ENCODE data around the gene PCDH15.

The PCDH15 gene

GRCh38 chr10:54262726-54263125 lies 538.3 kb downstream of the PCDH15 start:
- no peak for DNase-seq (ENCODE audit: low read depth)
- TF ChIP-seq CTCF (IDR thresholded peaks at IDR 0.05; ENCODE audit: low read depth, low read length, missing control alignments): no peak
- H3K4me3 ChIP-seq (ENCODE audit: low read depth, low read length): no peak overlapping the region

- H3K4me3 ChIP-seq (ENCODE audit: low read depth, low read length): no peak overlapping the region
- DNase-seq (ENCODE audit: low read depth): no peak
- no peak for TF ChIP-seq CTCF (IDR thresholded peaks at IDR 0.05; ENCODE audit: low read depth, low read length, missing control alignments)
Measured at GRCh38 chr10:54259104-54259503, 541.9 kb downstream of the PCDH15 start.

DNA sequence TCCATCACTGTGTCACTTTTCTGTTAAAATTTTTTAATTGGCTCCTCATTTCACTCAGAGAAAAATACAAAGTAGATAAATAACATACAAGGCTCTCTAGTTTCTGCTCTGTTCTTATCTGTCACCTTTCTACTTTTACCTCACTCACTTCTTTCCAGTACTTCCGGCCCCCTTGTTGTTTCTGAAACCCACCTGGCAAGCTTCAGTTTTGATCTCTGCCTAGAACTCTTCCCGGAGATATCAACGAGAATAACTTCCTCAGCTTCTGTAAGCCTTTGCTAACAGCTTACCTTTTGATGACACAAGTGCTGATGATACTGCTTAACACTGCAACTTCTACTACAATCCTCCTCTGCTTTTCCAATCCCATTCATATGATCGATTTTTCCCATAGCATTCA lies 566.2 kb downstream of the PCDH15 start:
- TF ChIP-seq CTCF (IDR thresholded peaks at IDR 0.05; ENCODE audit: low read depth, low read length, missing control alignments): no peak
- no peak for DNase-seq (ENCODE audit: low read depth)
- no peak overlapping the region for H3K4me3 ChIP-seq (ENCODE audit: low read depth, low read length)

GRCh38 chr10:54203401-54203800 lies 597.6 kb downstream of the PCDH15 start:
- no peak for DNase-seq (ENCODE audit: low read depth)
- TF ChIP-seq CTCF (IDR thresholded peaks at IDR 0.05; ENCODE audit: low read depth, low read length, missing control alignments): no peak
- no peak overlapping the region for H3K4me3 ChIP-seq (ENCODE audit: low read depth, low read length)

DNA sequence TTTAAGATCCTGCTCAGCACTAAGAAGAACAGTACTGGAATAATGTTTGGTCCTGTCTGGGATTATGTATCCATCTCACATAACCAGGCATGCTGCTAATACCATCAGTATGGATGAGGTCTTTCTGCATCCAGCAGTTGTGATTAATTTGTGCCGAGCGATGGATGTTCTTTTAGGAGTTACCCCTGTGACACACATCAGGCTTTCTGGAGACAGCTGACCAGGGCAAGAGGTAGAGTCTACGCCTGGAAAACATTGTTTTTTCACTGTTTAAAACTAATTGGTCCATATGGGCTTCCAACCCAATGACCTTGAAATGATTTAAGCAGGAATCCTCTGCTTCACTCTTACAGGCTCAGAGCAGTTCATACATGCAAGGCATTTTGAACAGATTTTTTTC lies 603.0 kb downstream of the PCDH15 start:
- DNase-seq (ENCODE audit: low read depth): no peak
- no peak for TF ChIP-seq CTCF (IDR thresholded peaks at IDR 0.05; ENCODE audit: low read depth, low read length, missing control alignments)
- no peak overlapping the region for H3K4me3 ChIP-seq (ENCODE audit: low read depth, low read length)

- no peak for DNase-seq (ENCODE audit: low read depth)
- TF ChIP-seq CTCF (IDR thresholded peaks at IDR 0.05; ENCODE audit: low read depth, low read length, missing control alignments): no peak
- H3K4me3 ChIP-seq (ENCODE audit: low read depth, low read length): no peak overlapping the region
Measured at GRCh38 chr10:54194806-54195205, 606.2 kb downstream of the PCDH15 start.

DNA sequence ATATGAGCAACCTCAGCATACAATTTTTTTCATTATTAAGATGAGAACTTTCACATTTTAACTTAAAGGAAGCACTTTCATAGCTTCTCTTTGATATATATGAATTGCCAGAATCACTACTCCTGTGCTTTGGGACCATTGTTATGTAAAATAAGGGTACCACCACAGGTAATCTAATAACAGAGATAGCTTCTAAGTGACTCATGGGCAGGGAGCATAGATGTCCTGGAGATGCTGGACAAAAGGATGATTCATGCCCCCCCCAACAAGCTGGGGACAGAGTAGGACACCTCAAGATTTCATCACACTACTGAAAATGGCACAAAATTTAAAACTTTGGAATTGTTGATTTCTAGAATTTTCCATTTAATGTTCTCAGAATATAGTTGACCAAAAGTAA lies 641.1 kb downstream of the PCDH15 start:
- H3K4me3 ChIP-seq (ENCODE audit: low read depth, low read length): no peak overlapping the region
- no peak for DNase-seq (ENCODE audit: low read depth)
- TF ChIP-seq CTCF (IDR thresholded peaks at IDR 0.05; ENCODE audit: low read depth, low read length, missing control alignments): no peak
